Liver (tissue), 9 donors: Measurements from ENCODE around the gene HBA2. TPM values are rescaled to one million over a fixed set of nuclear protein-coding genes. Genes with fewer than 3 reads are reported as not detected.
"Not testable (repeated sequence)": the region's sequence is repeated elsewhere in the genome, so short reads cannot be mapped to it uniquely, and the experiment has no call there.

Experiments
- DNase-seq: peaks from one replicate; pipeline ENCODE4 v3.0.0-alpha.2; 2017; ENCODE audit warnings: low spot score
- H3K27ac ChIP-seq, 2 donors: one replicate each; pipeline ENCODE4 v1.7.0; 2013; ENCODE audit warnings: inconsistent platforms in 2 of 2, low read length in 2 of 2, control low read depth in 1 of 2, low read depth in 1 of 2, mild to moderate bottlenecking in 1 of 2
- H3K27me3 ChIP-seq, 4 donors: one replicate each; pipeline versions ENCODE4 v1.6.1 to v1.7.0; 2013; ENCODE audit warnings: low read length in 3 of 4, inconsistent platforms in 1 of 4, mild to moderate bottlenecking in 1 of 4, moderate library complexity in 1 of 4; ENCODE audit not compliant: control insufficient read depth in 4 of 4, insufficient read depth in 4 of 4
- H3K36me3 ChIP-seq, 4 donors: one replicate each; pipeline versions ENCODE4 v1.6.1 to v1.7.0; 2013; ENCODE audit warnings: low read length in 3 of 4, mild to moderate bottlenecking in 3 of 4, low read depth in 1 of 4, moderate library complexity in 1 of 4; ENCODE audit not compliant: control insufficient read depth in 4 of 4, insufficient read depth in 3 of 4
- H3K4me1 ChIP-seq, 4 donors: one replicate each; pipeline versions ENCODE4 v1.6.1 to v1.7.0; 2013; ENCODE audit warnings: low read length in 3 of 4, mild to moderate bottlenecking in 3 of 4, moderate library complexity in 1 of 4; ENCODE audit not compliant: control insufficient read depth in 4 of 4, insufficient read depth in 4 of 4
- H3K4me3 ChIP-seq, 3 donors: one replicate each; pipeline versions ENCODE4 v1.6.1 to v1.7.0; 2013; ENCODE audit warnings: low read length in 3 of 3, control low read depth in 1 of 3, low read depth in 1 of 3, mild to moderate bottlenecking in 1 of 3
- H3K9ac ChIP-seq, 2 donors: one replicate each; pipeline ENCODE4 v1.7.0; 2013; ENCODE audit warnings: low read length in 2 of 2, mild to moderate bottlenecking in 2 of 2, moderate library complexity in 2 of 2, control low read depth in 1 of 2, low read depth in 1 of 2
- H3K9me3 ChIP-seq, 4 donors: one replicate each; pipeline versions ENCODE4 v1.6.1 to v1.7.0; 2013; ENCODE audit warnings: low read length in 3 of 4; ENCODE audit not compliant: control insufficient read depth in 4 of 4
- ATF3 ChIP-seq: IDR thresholded peaks from 2 replicates; pipeline ENCODE4 v1.6.1; 2016; ENCODE audit warnings: antibody characterized with exemption
- EGR1 ChIP-seq, 2 donors: IDR thresholded peaks; 2 replicates each; pipeline ENCODE4 v1.6.1; 2016 to 2018; ENCODE audit warnings: antibody characterized with exemption in 2 of 2, low read depth in 2 of 2
- GABPA ChIP-seq, 2 donors: IDR thresholded peaks in 1 of 2; conservative IDR thresholded peaks in 1 of 2; 2 replicates each; pipeline ENCODE4 v1.6.1; 2016; ENCODE audit warnings: antibody characterized with exemption in 2 of 2, mild to moderate bottlenecking in 1 of 2, moderate library complexity in 1 of 2
- NR2F2 ChIP-seq: IDR thresholded peaks from 2 replicates; pipeline ENCODE4 v1.6.1; 2016; ENCODE audit warnings: antibody characterized with exemption
- RAD21 ChIP-seq, 2 donors: IDR thresholded peaks; 2 replicates each; pipeline ENCODE4 v1.6.1; 2016; ENCODE audit warnings: antibody characterized with exemption in 2 of 2, mild to moderate bottlenecking in 2 of 2
- REST ChIP-seq: IDR thresholded peaks from 2 replicates; pipeline ENCODE4 v1.6.1; 2016; ENCODE audit warnings: antibody characterized with exemption, mild to moderate bottlenecking
- TAF1 ChIP-seq: conservative IDR thresholded peaks from 2 replicates; pipeline ENCODE4 v1.6.1; 2016; ENCODE audit warnings: antibody characterized with exemption, mild to moderate bottlenecking
- WGBS: extraction: QIAGEN DNeasy Blood & Tissue Kit; methylation state at CpG from one replicate; pipeline ENCODE4 v1.1.7; 2013; 5-methylcytosine and 5-hydroxymethylcytosine counted together
- polyA plus RNA-seq, 2 donors: library from polyadenylated mRNA; stranded (reverse) in 1 of 2; unstranded in 1 of 2; fragments of 200-250 nt in 1 of 2; fragments of >200 nt in 1 of 2; fragmentation: Nextera tagmentation in 1 of 2; extraction: Ambion mirVana in 1 of 2; gene quantifications; one replicate each; pipeline versions ENCODE4 v1.2.1 to v1.2.3, GENCODE V29; 2013 to 2015
- total RNA-seq, 2 donors: library from RNA; depleted of rRNA; stranded (reverse); fragments of >200 nt; gene quantifications; one replicate each; pipeline ENCODE4 v1.2.3, GENCODE V29; 2014
- donor health status: healthy.
- donor health status: healthy.
- donor health status: healthy.
- donor health status: healthy.
- donor health status: healthy.

Gene HBA2
- total and polyA plus RNA-seq, 4 donors: 2.8 to 36,951 (median 46.0) TPM

DNA sequence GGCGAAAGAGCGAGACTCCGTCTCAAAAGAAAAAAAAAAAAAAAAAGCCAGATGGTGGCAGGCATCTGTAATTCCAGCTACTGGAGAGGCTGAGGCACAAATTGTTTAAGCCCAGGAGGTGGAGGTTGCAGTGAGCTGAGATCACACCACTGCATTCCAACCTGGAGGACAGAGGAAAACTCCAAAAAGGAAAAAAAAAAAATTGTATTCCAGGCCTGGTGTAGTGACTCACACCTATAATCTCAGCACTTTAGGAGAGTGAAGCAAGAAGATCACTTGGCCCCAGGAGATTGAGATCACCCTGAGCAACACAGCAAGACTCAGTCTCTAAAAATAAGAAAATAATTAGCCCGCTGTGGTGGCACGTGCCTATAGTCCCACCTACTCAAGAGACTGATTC, 27.7 kb downstream of the HBA2 start (continued):
- no peak for TF ChIP-seq REST
- no peak for TF ChIP-seq RAD21 (IDR thresholded peaks at IDR 0.05)
- no peak for TF ChIP-seq EGR1 (IDR thresholded peaks at IDR 0.05; ENCODE audit: low read depth in 2 of 2)
- TF ChIP-seq GABPA (IDR thresholded peaks at IDR 0.05 in 1 of 2, conservative IDR thresholded peaks at IDR 0.05 in 1 of 2): no peak
- TF ChIP-seq NR2F2: no peak

DNA sequence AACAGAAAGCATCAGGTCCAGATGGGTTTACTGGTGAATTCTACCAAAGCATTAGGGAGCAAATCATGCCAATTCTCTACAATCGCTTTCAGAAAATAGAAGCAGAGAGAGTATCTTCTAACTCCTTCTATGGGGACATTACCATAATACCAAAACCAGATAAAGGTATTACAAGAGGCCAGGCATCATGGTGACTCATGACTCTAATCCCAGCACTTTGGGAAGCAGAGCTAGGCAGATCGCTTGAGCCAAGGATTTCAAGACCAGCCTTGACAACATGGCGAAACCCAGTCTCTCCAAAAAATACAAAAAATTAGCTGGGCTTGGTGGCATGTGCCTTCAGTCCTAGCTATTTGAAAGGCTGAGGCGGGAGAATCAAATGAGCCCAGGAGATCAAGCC, 30.6 kb downstream of the HBA2 start:
- no peak for DNase-seq
- Histone ChIP-seq H3K27me3 (no peaks in the 10 kb centered on the region), H3K4me1 (no peaks in the 10 kb centered on the region), H3K4me3 (no peak overlapping the region), H3K9me3 (no peaks in the 10 kb centered on the region), H3K27ac (no peak overlapping the region), H3K36me3 (peaks cover 10 to 54% (median 44%) of the 10 kb centered on the region in 4 donors), H3K9ac (no peak overlapping the region)
- 98% methylated on average over 4 of the region's 4 CpGs for WGBS
- TF ChIP-seq GABPA (IDR thresholded peaks at IDR 0.05 in 1 of 2, conservative IDR thresholded peaks at IDR 0.05 in 1 of 2) (no peak), TAF1 (no peak), NR2F2 (no peak), ATF3 (no peak), EGR1 (IDR thresholded peaks at IDR 0.05; ENCODE audit: low read depth in 2 of 2) (no peak)

DNA sequence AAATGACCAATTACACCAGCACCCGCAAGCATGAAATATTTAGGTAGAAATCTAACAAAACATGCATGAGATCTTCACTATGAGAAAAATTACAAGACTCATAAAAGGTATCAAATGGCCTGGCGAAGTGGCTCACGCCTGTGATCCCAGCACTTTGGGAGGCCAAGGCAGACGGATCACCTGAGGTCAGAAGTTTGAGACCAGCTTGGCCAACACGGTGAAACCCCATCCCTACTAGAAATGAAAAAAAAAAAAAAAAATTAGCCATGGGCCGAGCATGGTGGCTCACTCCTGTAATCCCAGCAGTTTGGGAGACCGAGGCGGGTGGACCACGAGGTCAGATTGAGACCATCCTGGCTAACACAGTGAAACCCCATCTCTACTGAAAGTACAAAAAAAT, 31.4 kb downstream of the HBA2 start:
- not testable (repeated sequence) for H3K27ac ChIP-seq, H3K4me1 ChIP-seq, H3K27me3 ChIP-seq, H3K9ac ChIP-seq, H3K9me3 ChIP-seq, H3K4me3 ChIP-seq, DNase-seq
- WGBS: 96% methylated on average over 9 of the region's 9 CpGs
- H3K36me3 ChIP-seq: peaks cover 11 to 57% (median 40%) of the 10 kb centered on the region in 4 donors

DNA sequence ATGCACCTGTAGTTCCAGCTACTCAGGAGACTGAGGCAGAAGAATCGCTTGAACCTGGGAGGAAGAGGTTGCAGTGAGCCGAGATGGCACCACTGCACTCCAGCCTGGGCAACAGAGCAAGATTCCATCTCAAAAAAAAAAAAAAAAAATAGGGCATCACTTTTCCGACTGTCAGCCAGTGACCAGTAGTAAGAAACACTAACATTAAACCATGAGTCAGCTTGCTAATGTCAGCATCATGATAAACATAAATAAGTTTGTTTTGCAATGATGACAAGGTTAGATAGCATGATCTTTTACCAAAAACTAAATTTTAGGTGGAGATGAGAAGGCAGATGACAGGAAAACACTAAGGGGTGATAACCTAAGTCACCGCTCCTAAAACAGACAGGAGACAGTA, 36.7 kb downstream of the HBA2 start:
- H3K4me1 ChIP-seq, H3K4me3 ChIP-seq, H3K27me3 ChIP-seq, H3K27ac ChIP-seq, H3K9ac ChIP-seq, H3K9me3 ChIP-seq, DNase-seq: not testable (repeated sequence)
- peaks cover 11 to 75% (median 46%) of the 10 kb centered on the region in 4 donors for H3K36me3 ChIP-seq
- WGBS: 96% methylated on average over 4 of the region's 4 CpGs

GRCh38 chr16:211631-212180, 39.0 kb downstream of the HBA2 start:
- not testable (repeated sequence) for H3K27me3 ChIP-seq, H3K4me1 ChIP-seq, H3K9me3 ChIP-seq, H3K9ac ChIP-seq, DNase-seq, H3K4me3 ChIP-seq, H3K27ac ChIP-seq
- peaks cover 9 to 69% (median 36%) of the 10 kb centered on the region in 4 donors for H3K36me3 ChIP-seq
- 95% methylated on average over 14 of the region's 14 CpGs for WGBS
